Fibroblast of lung (primary cell): ENCODE data around the gene NEMP2.

ENCODE experiments used
- EZH2 ChIP-seq: IDR thresholded peaks from 2 replicates; pipeline ENCODE4 v1.5.1; 2012; ENCODE audit warnings: low read length, control low read depth, mild to moderate bottlenecking; ENCODE audit errors: missing control alignments
- TF ChIP-seq, protein P1 (sequence below), 2 donors: IDR thresholded peaks in 1 of 2; conservative IDR thresholded peaks in 1 of 2; 1 replicate in 1 of 2; 2 replicates in 1 of 2; pipeline ENCODE4 v1.5.1; 2011 to 2012; ENCODE audit warnings: low read length in 2 of 2, control low read depth in 1 of 2, inconsistent platforms in 1 of 2, low read depth in 1 of 2, mild to moderate bottlenecking in 1 of 2

DNA sequence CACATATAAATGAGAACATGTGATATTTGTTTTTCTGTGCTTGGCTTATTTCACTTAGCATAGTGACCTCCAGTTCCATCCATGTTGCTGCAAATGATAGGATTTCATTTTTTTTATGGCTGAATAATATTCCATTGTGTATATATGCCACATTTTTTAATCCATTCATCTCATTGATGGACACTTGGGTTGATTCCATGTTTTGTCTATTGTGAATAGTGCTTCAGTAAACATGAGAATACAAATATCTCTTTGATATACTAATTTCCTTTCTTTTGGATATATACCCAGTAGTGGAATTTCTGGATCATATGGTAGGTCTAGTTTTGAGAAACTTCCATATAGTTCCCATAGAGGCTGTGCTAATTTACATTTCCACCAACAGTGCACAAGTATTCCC lies 3.7 kb upstream of the NEMP2 start:
- TF ChIP-seq, protein P1, sequence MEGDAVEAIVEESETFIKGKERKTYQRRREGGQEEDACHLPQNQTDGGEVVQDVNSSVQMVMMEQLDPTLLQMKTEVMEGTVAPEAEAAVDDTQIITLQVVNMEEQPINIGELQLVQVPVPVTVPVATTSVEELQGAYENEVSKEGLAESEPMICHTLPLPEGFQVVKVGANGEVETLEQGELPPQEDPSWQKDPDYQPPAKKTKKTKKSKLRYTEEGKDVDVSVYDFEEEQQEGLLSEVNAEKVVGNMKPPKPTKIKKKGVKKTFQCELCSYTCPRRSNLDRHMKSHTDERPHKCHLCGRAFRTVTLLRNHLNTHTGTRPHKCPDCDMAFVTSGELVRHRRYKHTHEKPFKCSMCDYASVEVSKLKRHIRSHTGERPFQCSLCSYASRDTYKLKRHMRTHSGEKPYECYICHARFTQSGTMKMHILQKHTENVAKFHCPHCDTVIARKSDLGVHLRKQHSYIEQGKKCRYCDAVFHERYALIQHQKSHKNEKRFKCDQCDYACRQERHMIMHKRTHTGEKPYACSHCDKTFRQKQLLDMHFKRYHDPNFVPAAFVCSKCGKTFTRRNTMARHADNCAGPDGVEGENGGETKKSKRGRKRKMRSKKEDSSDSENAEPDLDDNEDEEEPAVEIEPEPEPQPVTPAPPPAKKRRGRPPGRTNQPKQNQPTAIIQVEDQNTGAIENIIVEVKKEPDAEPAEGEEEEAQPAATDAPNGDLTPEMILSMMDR (conservative IDR thresholded peaks at IDR 0.05 in 1 of 2, IDR thresholded peaks at IDR 0.05 in 1 of 2; ENCODE audit: low read depth in 1 of 2, low read length in 2 of 2): no peak
- no peak for TF ChIP-seq EZH2
